Calu3 (cell line): Measurements from ENCODE around the gene TEX55. TPM values are rescaled to one million over a fixed set of nuclear protein-coding genes. Genes with fewer than 3 reads are reported as not detected.
"Not testable (repeated sequence)": the region's sequence is repeated elsewhere in the genome, so short reads cannot be mapped to it uniquely, and the experiment has no call there.

Experiments
- BruUV-seq: library from RNA; stranded (reverse); fragments of 400-500 nt; replicated peaks from 2 replicates; lab custom pipeline; 2021; lab: Mats Ljungman, UMichigan
- CTCF ChIA-PET: fragments of 300-600 bp; sonication (Branson Sonifier 250); formaldehyde crosslinking; loops from one replicate; lab custom pipeline; 2022; ENCODE audit warnings: antibody characterized with exemption; lab: Charles Lee
- DNase-seq: peaks from one replicate; pipeline ENCODE4 v3.0.0; 2022
- H3K27ac Mint-ChIP-seq: one replicate; pipeline ENCODE4 v1.8.0; 2022; ENCODE audit warnings: mixed read lengths; ENCODE audit not compliant: unreplicated experiment
- H3K27me3 Mint-ChIP-seq: one replicate; pipeline ENCODE4 v1.8.0; 2022; ENCODE audit warnings: mixed read lengths; ENCODE audit not compliant: unreplicated experiment
- H3K36me3 Mint-ChIP-seq: one replicate; pipeline ENCODE4 v1.8.0; 2022; ENCODE audit warnings: mild to moderate bottlenecking, moderate library complexity, mixed read lengths; ENCODE audit not compliant: insufficient read depth, unreplicated experiment
- H3K4me1 Mint-ChIP-seq: one replicate; pipeline ENCODE4 v1.8.0; 2022; ENCODE audit warnings: mild to moderate bottlenecking, low read depth, mixed read lengths; ENCODE audit not compliant: unreplicated experiment
- H3K4me3 Mint-ChIP-seq: one replicate; pipeline ENCODE4 v1.8.0; 2022; ENCODE audit warnings: mild to moderate bottlenecking, low read depth, moderate library complexity, mixed read lengths; ENCODE audit not compliant: unreplicated experiment
- H3K9me3 Mint-ChIP-seq: one replicate; pipeline ENCODE4 v1.8.0; 2022; ENCODE audit warnings: low read depth, mixed read lengths; ENCODE audit not compliant: unreplicated experiment
- CTCF ChIP-seq: fragments of 200-600 bp; IDR thresholded peaks from one replicate; pipeline ENCODE4 v1.8.0; 2022; ENCODE audit warnings: antibody characterized with exemption; ENCODE audit not compliant: unreplicated experiment
- intact Hi-C: fragments of 100-400 bp; cut with micrococcal nuclease; formaldehyde crosslinking; loops from one replicate; pipeline ENCODE4 v1.10.0; 2022; ENCODE audit not compliant: unreplicated experiment
- total RNA-seq: library from RNA; stranded (reverse); gene quantifications from 2 replicates; pipeline ENCODE4 v1.2.3, GENCODE V29; 2022

The TEX55 gene
- total RNA-seq, 1 experiment from 2014 or later = not detected

GRCh38 chr3:119104031-119104430 lies 41.9 kb upstream of the TEX55 start:
- no peak overlapping the region for H3K27ac Mint-ChIP-seq
- intact Hi-C loops = no loop called here
- H3K4me3 Mint-ChIP-seq = no peak overlapping the region
- H3K4me1 Mint-ChIP-seq = no peaks in the 10 kb centered on the region
- H3K36me3 Mint-ChIP-seq = no peaks in the 10 kb centered on the region
- CTCF ChIA-PET = interaction anchor here (0.5 kb wide), 1 partner anchor 120 kb away, joined by 3 read pairs; no protein-coding TSS in a partner anchor
- DNase-seq = no peak
- H3K9me3 Mint-ChIP-seq = no peaks in the 10 kb centered on the region
- no TSS peak for BruUV-seq
- no peaks in the 10 kb centered on the region for H3K27me3 Mint-ChIP-seq
- TF ChIP-seq CTCF = no peak

- DNase-seq, H3K36me3 Mint-ChIP-seq, BruUV-seq, H3K4me1 Mint-ChIP-seq, CTCF ChIA-PET, intact Hi-C loops, H3K27ac Mint-ChIP-seq, H3K4me3 Mint-ChIP-seq, H3K27me3 Mint-ChIP-seq: not testable (repeated sequence)
- peaks cover 20% of the 10 kb centered on the region for H3K9me3 Mint-ChIP-seq
Observed at GRCh38 chr3:119118330-119118729, 27.6 kb upstream of the TEX55 start.

- no peaks in the 10 kb centered on the region for H3K27me3 Mint-ChIP-seq
- CTCF ChIA-PET = no interaction called here
Observed at GRCh38 chr3:119120480-119120879, 25.5 kb upstream of the TEX55 start.

GRCh38 chr3:119122350-119122749 lies 23.6 kb upstream of the TEX55 start:
- TF ChIP-seq CTCF = no peak
- no TSS peak for BruUV-seq
- no peaks in the 10 kb centered on the region for H3K27me3 Mint-ChIP-seq
- H3K4me1 Mint-ChIP-seq = no peaks in the 10 kb centered on the region
- no peak for DNase-seq
- intact Hi-C loops = no loop called here
- no peaks in the 10 kb centered on the region for H3K36me3 Mint-ChIP-seq
- CTCF ChIA-PET = interaction anchor here (1.4 kb wide), 1 partner anchor 118 kb away, joined by 3 read pairs; the partner anchor contains the start of gene B4GALT4
- no peak overlapping the region for H3K27ac Mint-ChIP-seq
- H3K4me3 Mint-ChIP-seq = no peak overlapping the region
- peaks cover 16% of the 10 kb centered on the region for H3K9me3 Mint-ChIP-seq

More at GRCh38 chr3:119120480-119120879, 25.5 kb upstream of the TEX55 start:
- DNase-seq = no peak
- H3K4me1 Mint-ChIP-seq = no peaks in the 10 kb centered on the region
- H3K27ac Mint-ChIP-seq = no peak overlapping the region
- intact Hi-C loops = no loop called here
- H3K9me3 Mint-ChIP-seq = peaks cover 22% of the 10 kb centered on the region
- TF ChIP-seq CTCF = no peak
- BruUV-seq = no TSS peak
- no peak overlapping the region for H3K4me3 Mint-ChIP-seq
- H3K36me3 Mint-ChIP-seq = peaks cover 4% of the 10 kb centered on the region

GRCh38 chr3:119125342-119125741 lies 20.6 kb upstream of the TEX55 start:
- DNase-seq = no peak
- CTCF ChIA-PET = no interaction called here
- H3K27me3 Mint-ChIP-seq = no peaks in the 10 kb centered on the region
- no peaks in the 10 kb centered on the region for H3K4me1 Mint-ChIP-seq
- BruUV-seq = no TSS peak
- intact Hi-C loops = no loop called here
- no peak for TF ChIP-seq CTCF
- H3K4me3 Mint-ChIP-seq = no peak overlapping the region
- H3K36me3 Mint-ChIP-seq = no peaks in the 10 kb centered on the region
- no peak overlapping the region for H3K27ac Mint-ChIP-seq
- H3K9me3 Mint-ChIP-seq = peaks cover 2% of the 10 kb centered on the region
